Amniotic stem cell (primary cell): ENCODE results near the gene WDR49.

Experiments
- DNase-seq: peaks from one replicate; lab custom pipeline; 2025; lab: John Stamatoyannopoulos, UW

The WDR49 gene

GRCh38 chr3:167487556-167487955 is 166.2 kb downstream of the WDR49 start:
- no peak for DNase-seq

GRCh38 chr3:167484551-167484950 is 169.2 kb downstream of the WDR49 start:
- no peak for DNase-seq

GRCh38 chr3:167483708-167484475 is 169.8 kb downstream of the WDR49 start:
- no peak for DNase-seq

GRCh38 chr3:167481164-167481563 is 172.6 kb downstream of the WDR49 start:
- no peak for DNase-seq

- no peak for DNase-seq
Measured at GRCh38 chr3:167480748-167481147, 173.0 kb downstream of the WDR49 start.

GRCh38 chr3:167473863-167474262 is 179.9 kb downstream of the WDR49 start, which contains the start of gene SERPINI2:
SERPINI2 (minus strand) TSS chr3:167474042; CDS start chr3:167471834, 2,208 bp downstream.
- DNase-seq, result no peak

- no peak for DNase-seq
Measured at GRCh38 chr3:167469381-167469780, 184.4 kb downstream of the WDR49 start.

- no peak for DNase-seq
Measured at GRCh38 chr3:167467848-167468611, 185.7 kb downstream of the WDR49 start.

- no peak for DNase-seq
Measured at GRCh38 chr3:167466966-167467365, 186.8 kb downstream of the WDR49 start.

GRCh38 chr3:167456157-167456799 is 197.5 kb downstream of the WDR49 start:
- no peak for DNase-seq

GRCh38 chr3:167453815-167454214 is 199.9 kb downstream of the WDR49 start:
- no peak for DNase-seq

- DNase-seq, result no peak
Measured at GRCh38 chr3:167451282-167451681, 202.5 kb downstream of the WDR49 start.

GRCh38 chr3:167450675-167451074 is 203.1 kb downstream of the WDR49 start:
- no peak for DNase-seq

- DNase-seq, result no peak
Measured at GRCh38 chr3:167450195-167450594, 203.5 kb downstream of the WDR49 start.

- DNase-seq, result no peak
Measured at GRCh38 chr3:167445491-167445890, 208.3 kb downstream of the WDR49 start.

- DNase-seq, result no peak
Measured at GRCh38 chr3:167441256-167441655, 212.5 kb downstream of the WDR49 start.

GRCh38 chr3:167437428-167438139 is 216.2 kb downstream of the WDR49 start:
- DNase-seq, result no peak
